Measurements from ENCODE around the gene SLC17A7.
A peak's percentile ranks its signal among the peaks of the same experiment; 100 is the strongest.

Gene SLC17A7

GRCh38 chr19:49395581-49396407 is 45.5 kb downstream of the SLC17A7 start:
- H3K4me1 Mint-ChIP-seq (ENCODE audit: low read depth in 2 of 2): peaks cover 8 to 9% of the 10 kb centered on the region in 2 donors
- peaks cover 9% of the 10 kb centered on the region for H3K36me3 Mint-ChIP-seq (ENCODE audit: insufficient read depth)
- H3K9me3 Mint-ChIP-seq: no peaks in the 10 kb centered on the region
- no peaks in the 10 kb centered on the region for H3K27me3 Mint-ChIP-seq
- no peak overlapping the region for H3K27ac Mint-ChIP-seq
- no peak for ATAC-seq (replicated peaks)
- no peak overlapping the region for H3K4me3 Mint-ChIP-seq
- DNase-seq: no peak

GRCh38 chr19:49393881-49394280 is 47.4 kb downstream of the SLC17A7 start:
- H3K27me3 Mint-ChIP-seq: no peaks in the 10 kb centered on the region
- no peak overlapping the region for H3K4me3 Mint-ChIP-seq
- H3K27ac Mint-ChIP-seq: no peak overlapping the region
- peaks cover 8 to 9% of the 10 kb centered on the region in 2 donors for H3K4me1 Mint-ChIP-seq (ENCODE audit: low read depth in 2 of 2)
- H3K9me3 Mint-ChIP-seq: no peaks in the 10 kb centered on the region
- H3K36me3 Mint-ChIP-seq (ENCODE audit: insufficient read depth): peaks cover 8% of the 10 kb centered on the region
- ATAC-seq (replicated peaks) (no peak), DNase-seq (no peak)

- ATAC-seq (replicated peaks): peak; percentile 89
- peak overlapping the region; percentile 6 to 35 for H3K27ac Mint-ChIP-seq
- no peaks in the 10 kb centered on the region for H3K27me3 Mint-ChIP-seq
- H3K4me1 Mint-ChIP-seq (ENCODE audit: low read depth in 2 of 2): peaks cover 8 to 14% of the 10 kb centered on the region in 2 donors
- H3K4me3 Mint-ChIP-seq: peak overlapping the region in 1 of 2 donors; percentile 47
- DNase-seq: peak; percentile 65 to 71 (median 68)
- peaks cover 15% of the 10 kb centered on the region for H3K36me3 Mint-ChIP-seq (ENCODE audit: insufficient read depth)
- no peaks in the 10 kb centered on the region for H3K9me3 Mint-ChIP-seq
These were observed 49.5 kb downstream of the SLC17A7 start for GRCh38 chr19:49391581-49392399.

- Mint-ChIP-seq H3K27me3 (no peaks in the 10 kb centered on the region), H3K9me3 (no peaks in the 10 kb centered on the region), H3K4me3 (no peak overlapping the region), H3K27ac (peak overlapping the region in 1 of 2 donors; percentile 35), H3K36me3 (ENCODE audit: insufficient read depth) (peaks cover 14% of the 10 kb centered on the region), H3K4me1 (ENCODE audit: low read depth in 2 of 2) (peaks cover 8 to 14% of the 10 kb centered on the region in 2 donors)
- no peak for ATAC-seq (replicated peaks)
- DNase-seq: no peak
These were observed 50.4 kb downstream of the SLC17A7 start for GRCh38 chr19:49390929-49391359.

- Mint-ChIP-seq H3K4me1 (ENCODE audit: low read depth in 2 of 2) (peaks cover 8 to 14% of the 10 kb centered on the region in 2 donors), H3K27me3 (no peaks in the 10 kb centered on the region), H3K9me3 (no peaks in the 10 kb centered on the region), H3K27ac (peak overlapping the region in 1 of 2 donors; percentile 74), H3K36me3 (ENCODE audit: insufficient read depth) (peaks cover 14% of the 10 kb centered on the region), H3K4me3 (no peak overlapping the region)
- ATAC-seq (replicated peaks): no peak
- DNase-seq: no peak
These were observed 51.0 kb downstream of the SLC17A7 start for GRCh38 chr19:49390131-49390928.

- peaks cover 14% of the 10 kb centered on the region for H3K36me3 Mint-ChIP-seq (ENCODE audit: insufficient read depth)
- H3K4me1 Mint-ChIP-seq (ENCODE audit: low read depth in 2 of 2): peaks cover 8 to 14% of the 10 kb centered on the region in 2 donors
- no peak overlapping the region for H3K4me3 Mint-ChIP-seq
- no peaks in the 10 kb centered on the region for H3K27me3 Mint-ChIP-seq
- DNase-seq (no peak), ATAC-seq (replicated peaks) (no peak)
- H3K9me3 Mint-ChIP-seq: no peaks in the 10 kb centered on the region
- no peak overlapping the region for H3K27ac Mint-ChIP-seq
These were observed 51.9 kb downstream of the SLC17A7 start for GRCh38 chr19:49389406-49389805.

GRCh38 chr19:49387936-49388372 is 53.4 kb downstream of the SLC17A7 start, which contains the start of gene KASH5:
Gene KASH5 (plus strand): TSS chr19:49388249. CDS start chr19:49390884, 2,635 bp downstream.
- Mint-ChIP-seq H3K4me1 (ENCODE audit: low read depth in 2 of 2) (peaks cover 8 to 14% of the 10 kb centered on the region in 2 donors), H3K27ac (peak within 1 kb of the TSS in 1 of 2 donors; percentile 56), H3K27me3 (peaks cover 0 to 7% of the 10 kb centered on the region in 2 donors), H3K36me3 (ENCODE audit: insufficient read depth) (peaks cover 14% of the 10 kb centered on the region), H3K4me3 (peak within 1 kb of the TSS; percentile 46 to 49), H3K9me3 (no peaks in the 10 kb centered on the region)
- ATAC-seq (replicated peaks): peak; percentile 42
- peak; percentile 58 to 77 (median 58) for DNase-seq

- ATAC-seq (replicated peaks): no peak
- H3K4me1 Mint-ChIP-seq (ENCODE audit: low read depth in 2 of 2): peaks cover 0 to 2% of the 10 kb centered on the region in 2 donors
- peaks cover 8% of the 10 kb centered on the region for H3K36me3 Mint-ChIP-seq (ENCODE audit: insufficient read depth)
- H3K27ac Mint-ChIP-seq: no peak overlapping the region
- peaks cover 0 to 23% of the 10 kb centered on the region in 2 donors for H3K27me3 Mint-ChIP-seq
- DNase-seq: no peak
- H3K9me3 Mint-ChIP-seq: no peaks in the 10 kb centered on the region
- H3K4me3 Mint-ChIP-seq: no peak overlapping the region
These were observed 57.7 kb downstream of the SLC17A7 start for GRCh38 chr19:49383599-49383998.

GRCh38 chr19:49382639-49383038 is 58.7 kb downstream of the SLC17A7 start:
- DNase-seq (no peak), ATAC-seq (replicated peaks) (no peak)
- Mint-ChIP-seq H3K4me3 (no peak overlapping the region), H3K4me1 (ENCODE audit: low read depth in 2 of 2) (no peaks in the 10 kb centered on the region), H3K36me3 (ENCODE audit: insufficient read depth) (peaks cover 4% of the 10 kb centered on the region), H3K27ac (no peak overlapping the region), H3K9me3 (no peaks in the 10 kb centered on the region), H3K27me3 (peaks cover 0 to 23% of the 10 kb centered on the region in 2 donors)

GRCh38 chr19:49380391-49380790 is 60.9 kb downstream of the SLC17A7 start:
- H3K4me3 Mint-ChIP-seq: no peak overlapping the region
- no peaks in the 10 kb centered on the region for H3K4me1 Mint-ChIP-seq (ENCODE audit: low read depth in 2 of 2)
- ATAC-seq (replicated peaks) (no peak), DNase-seq (no peak)
- no peaks in the 10 kb centered on the region for H3K9me3 Mint-ChIP-seq
- no peaks in the 10 kb centered on the region for H3K36me3 Mint-ChIP-seq (ENCODE audit: insufficient read depth)
- no peak overlapping the region for H3K27ac Mint-ChIP-seq
- H3K27me3 Mint-ChIP-seq: peaks cover 12 to 42% of the 10 kb centered on the region in 2 donors
